NB4 (cell line): ENCODE results near the gene TMEM61.
A peak's percentile ranks its signal among the peaks of the same experiment; 100 is the strongest.

Source experiments
- DNase-seq: peaks from one replicate; pipeline ENCODE4 v3.0.0; 2010; ENCODE audit warnings: low read depth
- H3K4me3 ChIP-seq: one replicate; pipeline ENCODE4 v1.5.1; 2011; ENCODE audit warnings: mild to moderate bottlenecking, low read depth, low read length, moderate library complexity
- CTCF ChIP-seq: IDR thresholded peaks from one replicate; pipeline ENCODE4 v1.5.1; 2012; ENCODE audit warnings: low read depth, low read length
- MYC ChIP-seq: IDR thresholded peaks from 2 replicates; pipeline ENCODE4 v1.6.1; 2011; ENCODE audit warnings: low read depth, low read length
- POLR2A ChIP-seq: IDR thresholded peaks from 2 replicates; pipeline ENCODE4 v1.6.1; 2011; ENCODE audit warnings: mild to moderate bottlenecking; ENCODE audit not compliant: insufficient read length; ENCODE audit errors: extremely low read depth
- TF ChIP-seq, protein P1 (sequence below): IDR thresholded peaks from 2 replicates; pipeline ENCODE4 v1.6.1; 2011; ENCODE audit warnings: low read depth, low read length

The TMEM61 gene

DNA sequence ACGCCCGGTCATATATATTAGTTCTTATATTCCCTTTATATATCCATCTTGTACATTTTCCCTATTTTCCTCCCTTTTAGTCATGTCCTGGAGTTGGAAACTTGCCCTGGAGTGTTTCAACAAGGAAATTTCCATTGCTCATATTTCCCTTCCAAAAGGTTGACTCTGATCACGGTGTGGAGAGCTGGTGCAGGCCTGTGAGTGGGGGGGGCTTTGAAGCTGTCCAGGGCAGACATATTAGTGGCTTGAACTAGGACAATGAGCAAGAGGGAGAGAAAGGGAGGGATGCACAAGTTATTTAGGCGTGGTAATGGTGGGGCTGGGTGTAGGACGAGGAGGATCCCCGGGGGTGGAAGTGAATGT, 30.4 kb upstream of the TMEM61 start:
- DNase-seq: no peak
- TF ChIP-seq POLR2A: no peak
- H3K4me3 ChIP-seq: no peak overlapping the region

GRCh38 chr1:54950369-54951163, 29.9 kb upstream of the TMEM61 start:
- H3K4me3 ChIP-seq: no peak overlapping the region
- TF ChIP-seq MYC: no peak
- TF ChIP-seq CTCF: peak; percentile 41
- TF ChIP-seq POLR2A: no peak
- TF ChIP-seq, protein P1, sequence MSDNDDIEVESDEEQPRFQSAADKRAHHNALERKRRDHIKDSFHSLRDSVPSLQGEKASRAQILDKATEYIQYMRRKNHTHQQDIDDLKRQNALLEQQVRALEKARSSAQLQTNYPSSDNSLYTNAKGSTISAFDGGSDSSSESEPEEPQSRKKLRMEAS: peak; percentile 42; the same call in 1 of the 2 replicates
- peak; percentile 79 for DNase-seq

- DNase-seq: no peak
- H3K4me3 ChIP-seq: no peak overlapping the region
- no peak for TF ChIP-seq CTCF
- TF ChIP-seq POLR2A: no peak
- TF ChIP-seq MYC: no peak
- TF ChIP-seq, protein P1: no peak
These were observed 28.6 kb upstream of the TMEM61 start for GRCh38 chr1:54951810-54952226.

- DNase-seq: no peak
- TF ChIP-seq POLR2A (no peak), MYC (no peak), CTCF (no peak)
- TF ChIP-seq, protein P1: no peak
- H3K4me3 ChIP-seq: no peak overlapping the region
These were observed 27.3 kb upstream of the TMEM61 start for GRCh38 chr1:54952950-54953718.

- H3K4me3 ChIP-seq: no peak overlapping the region
- no peak for DNase-seq
- TF ChIP-seq CTCF (no peak), POLR2A (no peak), MYC (no peak)
- TF ChIP-seq, protein P1: no peak
These were observed 26.6 kb upstream of the TMEM61 start for GRCh38 chr1:54953846-54954245.

DNA sequence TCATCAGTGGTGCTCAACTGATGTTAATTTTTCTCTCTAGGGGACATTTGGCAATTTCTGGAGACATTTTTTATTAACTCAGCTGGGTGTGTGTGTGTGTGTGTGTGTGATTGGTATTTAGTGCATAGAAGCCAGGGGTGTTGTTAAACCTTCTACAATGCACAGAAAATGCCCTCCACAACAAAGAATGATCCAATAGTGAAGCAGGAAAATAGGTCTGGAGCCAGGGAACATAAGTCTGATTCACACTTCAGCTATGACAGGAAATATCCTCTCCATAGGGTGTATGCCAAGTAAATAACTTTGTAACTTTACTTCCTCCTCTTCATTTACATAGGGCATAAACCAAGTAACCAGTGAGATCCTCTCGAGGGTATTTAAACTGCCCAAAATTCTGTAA, 25.1 kb upstream of the TMEM61 start:
- TF ChIP-seq, protein P1: no peak
- TF ChIP-seq MYC (no peak), POLR2A (no peak), CTCF (no peak)
- H3K4me3 ChIP-seq: no peak overlapping the region
- no peak for DNase-seq
